LNCaP clone FGC (cell line): ENCODE results near the gene SMARCA4.
"Not testable (repeated sequence)": the region's sequence is repeated elsewhere in the genome, so short reads cannot be mapped to it uniquely, and the experiment has no call there.

ENCODE experiments used
- DNase-seq: peaks from one replicate; pipeline ENCODE4 v3.0.0-alpha.2; 2011; ENCODE audit warnings: low read depth
- H3K4me3 ChIP-seq: 2 replicates; pipeline ENCODE4 v1.5.1; 2011; ENCODE audit warnings: mild to moderate bottlenecking, low read depth, low read length, control low read depth
- CTCF ChIP-seq: IDR thresholded peaks from 2 replicates; pipeline ENCODE4 v1.5.1; 2012; ENCODE audit warnings: mild to moderate bottlenecking; ENCODE audit not compliant: control insufficient read depth, insufficient read depth; ENCODE audit errors: extremely low read depth

Gene SMARCA4

GRCh38 chr19:11090997-11091702 is 130.3 kb downstream of the SMARCA4 start:
- peak overlapping the region; percentile 75 for H3K4me3 ChIP-seq
- no peak for DNase-seq
- no peak for TF ChIP-seq CTCF

GRCh38 chr19:11091703-11092153 is 130.9 kb downstream of the SMARCA4 start:
- peak; percentile 50 for DNase-seq
- TF ChIP-seq CTCF = no peak
- peak overlapping the region; percentile 75 for H3K4me3 ChIP-seq

GRCh38 chr19:11092181-11092538 is 131.3 kb downstream of the SMARCA4 start:
- H3K4me3 ChIP-seq = peak overlapping the region; percentile 75; the same call in 1 of the 2 replicates
- no peak for TF ChIP-seq CTCF
- no peak for DNase-seq

- no peak for DNase-seq
- no peak for TF ChIP-seq CTCF
- H3K4me3 ChIP-seq = no peak overlapping the region
These were observed 132.9 kb downstream of the SMARCA4 start for GRCh38 chr19:11093689-11094238.

- TF ChIP-seq CTCF = no peak
- DNase-seq = no peak
- no peak overlapping the region for H3K4me3 ChIP-seq
These were observed 133.7 kb downstream of the SMARCA4 start for GRCh38 chr19:11094520-11094894.

GRCh38 chr19:11096210-11096841 is 135.5 kb downstream of the SMARCA4 start:
- no peak for DNase-seq
- no peak for TF ChIP-seq CTCF
- H3K4me3 ChIP-seq = no peak overlapping the region

- DNase-seq, H3K4me3 ChIP-seq: not testable (repeated sequence)
These were observed 136.5 kb downstream of the SMARCA4 start for GRCh38 chr19:11097367-11097766.
